GM12878 (cell line): ENCODE results near the gene SBNO2. TPM values are rescaled to one million over a fixed set of nuclear protein-coding genes. Genes with fewer than 3 reads are reported as not detected.

Experiments used
- ATAC-seq: fragments of 200-7000 bp; cut with Tn5 transposase; 3 replicates; pipeline ENCODE4 v1.9.1; 2020; ENCODE audit warnings: mild to moderate bottlenecking, moderate library complexity
- BruUV-seq: library from RNA; stranded (reverse); fragments of 400-500 nt; replicated peaks from 2 replicates; lab custom pipeline; 2021; lab: Mats Ljungman, UMichigan
- CTCF ChIA-PET: fragments of 300-600 bp; sonication (Branson Sonifier 250); formaldehyde crosslinking; extraction: SDS; loops from one replicate; lab custom pipeline; 2021; ENCODE audit warnings: inconsistent platforms; lab: Yijun Ruan, JAX
- POLR2A ChIA-PET: fragments of 350-600 bp; formaldehyde crosslinking; extraction: SDS; loops from one replicate; lab custom pipeline; 2021; ENCODE audit warnings: inconsistent platforms; lab: Charles Lee
- RAD21 ChIA-PET: fragments of 300-600 bp; sonication (Branson Sonifier 250); formaldehyde crosslinking; loops from one replicate; lab custom pipeline; 2023; ENCODE audit warnings: antibody characterized with exemption; ENCODE audit not compliant: unreplicated experiment; lab: Charles Lee
- SMC1A ChIA-PET: fragments of 300-600 bp; sonication (Branson Sonifier 250); formaldehyde crosslinking; loops from one replicate; lab custom pipeline; 2023; ENCODE audit not compliant: unreplicated experiment, uncharacterized antibody; lab: Charles Lee
- DNase-seq: peaks from one replicate; pipeline ENCODE4 v3.0.0-alpha.2; 2011; ENCODE audit warnings: low read depth, low spot score
- FAIRE-seq: peaks from 3 replicates; lab custom pipeline; 2011; peaks lifted over from hg19 to GRCh38; lab: Jason Lieb, UNC
- H2AFZ ChIP-seq: 2 replicates; pipeline ENCODE4 v1.6.0; 2011; ENCODE audit warnings: low read depth, low read length, control low read depth; ENCODE audit not compliant: control insufficient read depth
- H3K27ac ChIP-seq: 2 replicates; pipeline ENCODE4 v1.5.1; 2011; ENCODE audit warnings: control low read depth; ENCODE audit not compliant: control insufficient read depth, insufficient read depth
- H3K27me3 ChIP-seq, 2 experiments: replicated peaks in 1 of 2; 2 replicates each; pipeline versions ENCODE4 v1.6.0 to v1.6.1; 2011; ENCODE audit warnings: low read length in 1 of 2; ENCODE audit not compliant: control insufficient read depth in 2 of 2, insufficient read depth in 2 of 2
- H3K36me3 ChIP-seq, 2 experiments: 2 replicates each; pipeline ENCODE4 v1.5.1; 2011; ENCODE audit warnings: low read length in 1 of 2; ENCODE audit not compliant: control insufficient read depth in 2 of 2, insufficient read depth in 2 of 2
- H3K4me1 ChIP-seq: 2 replicates; pipeline ENCODE4 v1.6.1; 2011; ENCODE audit warnings: mild to moderate bottlenecking, low read length, moderate library complexity, mixed read lengths; ENCODE audit not compliant: control insufficient read depth, insufficient read depth
- H3K4me2 ChIP-seq: 2 replicates; pipeline ENCODE4 v1.6.0; 2011; ENCODE audit warnings: control low read depth; ENCODE audit not compliant: control insufficient read depth, insufficient read depth
- H3K4me3 ChIP-seq: fragments of 200-600 bp; sonication (generic); 2 replicates; pipeline ENCODE4 v1.5.1; 2016
- H3K79me2 ChIP-seq: 2 replicates; pipeline ENCODE4 v1.6.0; 2011; ENCODE audit warnings: low read length; ENCODE audit not compliant: control insufficient read depth, insufficient read depth
- H3K9ac ChIP-seq: 2 replicates; pipeline ENCODE4 v1.8.0; 2011; ENCODE audit warnings: low read length, control low read depth, mixed read lengths; ENCODE audit not compliant: control insufficient read depth, insufficient read depth
- H3K9me3 ChIP-seq: replicated peaks from 3 replicates; pipeline ENCODE4 v1.5.1; 2011; ENCODE audit warnings: mild to moderate bottlenecking, low read length; ENCODE audit not compliant: control insufficient read depth, insufficient read depth
- H4K20me1 ChIP-seq: 2 replicates; pipeline ENCODE4 v1.6.0; 2011; ENCODE audit not compliant: control insufficient read depth, insufficient read depth
- BMI1 ChIP-seq: fragments of 450-650 bp; IDR thresholded peaks from 2 replicates; pipeline ENCODE4 v1.6.1; 2016; ENCODE audit warnings: mild to moderate bottlenecking, moderate library complexity, borderline replicate concordance
- BRCA1 ChIP-seq: IDR thresholded peaks from 2 replicates; pipeline ENCODE4 v1.6.1; 2011; ENCODE audit warnings: low read depth, low read length, improper control_type of control experiment
- CUX1 ChIP-seq: IDR thresholded peaks from 2 replicates; pipeline ENCODE4 v1.6.1; 2012; ENCODE audit warnings: improper control_type of control experiment, low read depth, low read length; ENCODE audit not compliant: insufficient replicate concordance
- GABPA ChIP-seq: IDR thresholded peaks from 2 replicates; pipeline ENCODE4 v1.6.1; 2014; ENCODE audit warnings: antibody characterized with exemption, low read depth, mild to moderate bottlenecking, inconsistent platforms
- HDGF ChIP-seq: fragments of 450-650 bp; IDR thresholded peaks from 2 replicates; pipeline ENCODE4 v1.6.1; 2016; ENCODE audit warnings: antibody characterized with exemption
- IKZF1 ChIP-seq: fragments of 450-650 bp; conservative IDR thresholded peaks from 2 replicates; pipeline ENCODE4 v1.6.1; 2017; ENCODE audit warnings: antibody characterized with exemption, mild to moderate bottlenecking
- NFXL1 ChIP-seq: fragments of 450-650 bp; IDR thresholded peaks from 2 replicates; pipeline ENCODE4 v1.6.1; 2017; ENCODE audit warnings: antibody characterized with exemption, mild to moderate bottlenecking, borderline replicate concordance
- PAX8 ChIP-seq: fragments of 450-650 bp; IDR thresholded peaks from 2 replicates; pipeline ENCODE4 v1.6.1; 2017; ENCODE audit warnings: mild to moderate bottlenecking, moderate library complexity
- SMAD5 ChIP-seq: IDR thresholded peaks from 2 replicates; pipeline ENCODE4 v1.6.1; 2016; ENCODE audit warnings: antibody characterized with exemption, low read depth
- WGBS: methylation state at CpG from one replicate; pipeline ENCODE4 v1.1.6; 2016; ENCODE audit warnings: low lambda C conversion rate; ENCODE audit not compliant: insufficient replicate concordance, insufficient coverage; ENCODE audit errors: missing lambda C conversion rate; 5-methylcytosine and 5-hydroxymethylcytosine counted together
- in situ Hi-C: fragments of 300-500 bp; cut with MboI; formaldehyde crosslinking; loops from 9 replicates; pipeline ENCODE4 v1.14.3; 2018; ENCODE audit warnings: mixed read lengths
- intact Hi-C: fragments of 100-400 bp; cut with micrococcal nuclease; formaldehyde crosslinking; loops from one replicate; pipeline ENCODE4 v1.14.2; 2022; ENCODE audit not compliant: unreplicated experiment
- polyA plus RNA-seq, 11 experiments: library from polyadenylated mRNA; depleted of rRNA in 4 of 11; unstranded in 6 of 11; stranded (reverse) in 5 of 11; fragments of >200 nt; fragmentation: Nextera tagmentation in 4 of 11; fragmentation: Illumina TruSeq in 1 of 11; extraction: Ambion mirVana in 4 of 11; extraction: Trizol in 1 of 11; gene quantifications; 1 replicate in 1 of 11; 2 replicates in 10 of 11; pipeline versions ENCODE4 v1.2.1 to v1.2.3, GENCODE V29; 2011 to 2016; ENCODE audit warnings: inconsistent platforms in 2 of 11, missing spikeins in 2 of 11, low read depth in 1 of 11
- total RNA-seq, 4 experiments: library from RNA; depleted of rRNA in 3 of 4; stranded (reverse); fragments of >200 nt in 3 of 4; fragmentation: Illumina TruSeq in 1 of 4; extraction: Trizol in 1 of 4; gene quantifications; 2 replicates each; pipeline versions ENCODE4 v1.2.1 to v1.2.3, GENCODE V29; 2013 to 2021
- TF ChIP-seq, protein P1 (sequence below): fragments of 450-650 bp; IDR thresholded peaks from 2 replicates; pipeline ENCODE4 v1.6.1; 2016; ENCODE audit warnings: mild to moderate bottlenecking, moderate library complexity, borderline replicate concordance

Gene SBNO2
- total and polyA plus RNA-seq, 10 of the 15 experiments (the other 5 are each of a cell fraction or from before 2014, with no cell fraction given), result 0.08 to 44.6 (median 5.4) TPM

DNA sequence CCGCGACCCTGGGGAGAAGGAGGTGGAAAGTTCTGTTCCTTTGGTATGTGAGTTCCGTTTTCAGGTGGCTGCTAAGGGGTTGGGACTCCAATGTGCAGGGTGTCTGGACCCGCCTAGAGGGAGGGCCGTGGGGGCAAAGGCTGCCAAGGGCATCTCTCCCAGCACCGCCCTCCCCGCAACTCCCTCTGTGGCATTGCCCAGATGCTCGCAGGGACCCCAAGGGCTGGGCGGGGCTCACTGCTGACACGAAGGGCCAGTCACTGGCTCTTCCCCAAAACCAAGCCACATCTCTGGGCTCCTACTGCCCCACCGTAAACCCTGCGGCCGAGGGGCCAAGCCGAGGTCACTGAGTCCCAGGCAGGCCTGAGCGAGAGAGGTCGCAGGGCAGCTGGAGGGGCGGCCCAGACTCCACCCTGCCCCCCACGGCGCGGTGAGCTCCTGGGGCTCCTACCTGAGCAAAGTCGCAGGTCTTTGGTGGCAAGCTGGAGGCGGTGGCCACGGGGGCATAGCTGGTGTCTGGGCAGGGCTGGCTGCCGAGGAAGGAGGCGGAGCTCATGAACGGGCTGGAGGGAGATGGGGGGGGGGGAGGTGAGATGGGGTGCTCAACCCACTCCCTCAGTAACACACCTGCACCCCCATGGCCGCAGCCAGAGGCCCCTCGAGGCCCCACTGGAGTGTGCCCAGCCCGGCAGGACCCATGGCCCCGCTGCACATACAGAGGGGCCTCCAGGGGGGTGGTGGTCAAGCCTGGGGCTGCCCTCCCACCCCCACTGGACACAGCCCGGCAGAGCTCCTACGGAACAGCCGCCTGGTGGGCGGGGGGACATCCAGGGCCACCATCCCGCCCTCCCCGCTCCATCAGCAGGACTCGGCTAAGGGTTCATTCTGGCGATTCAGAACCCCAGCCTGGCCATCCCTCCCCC, 26.9 kb downstream of the SBNO2 start:
- FAIRE-seq (no peak), DNase-seq (no peak), ATAC-seq (no peak)
- peaks cover 12 to 20% of the 10 kb centered on the region in 2 experiments for H3K36me3 ChIP-seq
- SMC1A ChIA-PET, result no interaction called here
- RAD21 ChIA-PET, result no interaction called here
- H3K27ac ChIP-seq, result no peak overlapping the region
- 94% methylated on average over 37 of the region's 38 CpGs for WGBS
- in situ Hi-C loops (no loop called here), intact Hi-C loops (no loop called here)
- BruUV-seq, result no TSS peak
- POLR2A ChIA-PET, result no interaction called here
- H3K9ac ChIP-seq, result no peak overlapping the region
- H2AFZ ChIP-seq, result no peak overlapping the region
- H3K4me3 ChIP-seq, result no peak overlapping the region
- CTCF ChIA-PET, result no interaction called here
- H3K4me1 ChIP-seq, result no peaks in the 10 kb centered on the region
- H3K27me3 ChIP-seq, result no peaks in the 10 kb centered on the region
- H3K9me3 ChIP-seq, result no peaks in the 10 kb centered on the region; the same call in 2 of the 3 replicates
- no peak overlapping the region for H3K4me2 ChIP-seq
- no peaks in the 10 kb centered on the region for H4K20me1 ChIP-seq
- H3K79me2 ChIP-seq, result no peaks in the 10 kb centered on the region
- TF ChIP-seq SMAD5, result no peak
- no peak for TF ChIP-seq BRCA1
- no peak for TF ChIP-seq PAX8
- TF ChIP-seq, protein P1, sequence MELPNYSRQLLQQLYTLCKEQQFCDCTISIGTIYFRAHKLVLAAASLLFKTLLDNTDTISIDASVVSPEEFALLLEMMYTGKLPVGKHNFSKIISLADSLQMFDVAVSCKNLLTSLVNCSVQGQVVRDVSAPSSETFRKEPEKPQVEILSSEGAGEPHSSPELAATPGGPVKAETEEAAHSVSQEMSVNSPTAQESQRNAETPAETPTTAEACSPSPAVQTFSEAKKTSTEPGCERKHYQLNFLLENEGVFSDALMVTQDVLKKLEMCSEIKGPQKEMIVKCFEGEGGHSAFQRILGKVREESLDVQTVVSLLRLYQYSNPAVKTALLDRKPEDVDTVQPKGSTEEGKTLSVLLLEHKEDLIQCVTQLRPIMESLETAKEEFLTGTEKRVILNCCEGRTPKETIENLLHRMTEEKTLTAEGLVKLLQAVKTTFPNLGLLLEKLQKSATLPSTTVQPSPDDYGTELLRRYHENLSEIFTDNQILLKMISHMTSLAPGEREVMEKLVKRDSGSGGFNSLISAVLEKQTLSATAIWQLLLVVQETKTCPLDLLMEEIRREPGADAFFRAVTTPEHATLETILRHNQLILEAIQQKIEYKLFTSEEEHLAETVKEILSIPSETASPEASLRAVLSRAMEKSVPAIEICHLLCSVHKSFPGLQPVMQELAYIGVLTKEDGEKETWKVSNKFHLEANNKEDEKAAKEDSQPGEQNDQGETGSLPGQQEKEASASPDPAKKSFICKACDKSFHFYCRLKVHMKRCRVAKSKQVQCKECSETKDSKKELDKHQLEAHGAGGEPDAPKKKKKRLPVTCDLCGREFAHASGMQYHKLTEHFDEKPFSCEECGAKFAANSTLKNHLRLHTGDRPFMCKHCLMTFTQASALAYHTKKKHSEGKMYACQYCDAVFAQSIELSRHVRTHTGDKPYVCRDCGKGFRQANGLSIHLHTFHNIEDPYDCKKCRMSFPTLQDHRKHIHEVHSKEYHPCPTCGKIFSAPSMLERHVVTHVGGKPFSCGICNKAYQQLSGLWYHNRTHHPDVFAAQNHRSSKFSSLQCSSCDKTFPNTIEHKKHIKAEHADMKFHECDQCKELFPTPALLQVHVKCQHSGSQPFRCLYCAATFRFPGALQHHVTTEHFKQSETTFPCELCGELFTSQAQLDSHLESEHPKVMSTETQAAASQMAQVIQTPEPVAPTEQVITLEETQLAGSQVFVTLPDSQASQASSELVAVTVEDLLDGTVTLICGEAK, result no peak
- TF ChIP-seq NFXL1, result no peak
- TF ChIP-seq IKZF1, result no peak
- no peak for TF ChIP-seq BMI1
- no peak for TF ChIP-seq HDGF
- TF ChIP-seq GABPA, result no peak
- no peak for TF ChIP-seq CUX1
